M059J (cell line): ENCODE results near the gene GSG1. TPM values are rescaled to one million over a fixed set of nuclear protein-coding genes. Genes with fewer than 3 reads are reported as not detected.

Source experiments
- DNase-seq: peaks from one replicate; pipeline ENCODE4 v3.0.0-alpha.2; 2012; ENCODE audit warnings: low read depth
- total RNA-seq: library from RNA; depleted of rRNA; stranded (reverse); fragments of >200 nt; shearing (Covaris generic); gene quantifications from 2 replicates; pipeline ENCODE4 v1.2.3, GENCODE V29; 2014

The GSG1 gene
- total RNA-seq, 1 experiment from 2014 or later: not detected

DNA sequence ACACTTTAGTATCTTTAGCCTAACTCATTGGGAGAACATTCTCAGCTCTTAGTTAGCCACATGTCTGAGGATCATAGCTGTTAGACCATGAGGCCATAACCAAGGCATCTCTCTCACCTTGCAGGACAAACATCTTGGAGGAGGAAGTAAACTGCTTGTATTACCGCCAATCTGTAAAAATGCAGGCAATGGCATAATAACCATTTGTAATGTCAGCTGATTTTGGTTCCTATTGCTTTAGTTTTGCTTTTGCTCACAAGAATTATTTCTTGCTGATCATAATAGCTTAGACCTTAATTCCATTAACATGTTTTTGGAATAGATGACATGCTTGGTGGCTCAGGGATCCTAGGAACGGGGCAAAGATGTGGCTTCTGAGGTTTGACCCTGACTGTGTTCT, 16.4 kb upstream of the GSG1 start:
- DNase-seq: no peak

DNA sequence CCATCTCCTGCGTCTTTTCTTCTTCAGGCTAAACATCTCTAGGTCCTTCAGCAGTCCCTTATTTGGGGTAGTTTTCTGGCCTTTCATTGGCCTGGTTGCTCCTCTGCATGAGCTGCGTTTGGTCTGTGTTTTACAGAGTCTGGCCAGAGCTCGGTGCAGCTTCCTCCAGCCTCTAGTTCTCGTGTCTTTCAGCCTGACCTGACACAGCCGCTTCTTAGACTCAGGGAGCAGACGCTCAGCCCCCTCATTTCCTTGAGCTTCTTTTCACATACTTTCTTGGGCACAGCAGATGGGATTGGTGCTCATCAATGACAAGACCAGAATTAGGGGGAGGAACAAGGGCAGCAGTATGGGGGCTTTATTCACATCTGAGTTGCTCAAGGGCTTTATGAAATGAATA, 13.6 kb upstream of the GSG1 start:
- DNase-seq: no peak

- DNase-seq: no peak
These were observed 12.8 kb upstream of the GSG1 start for GRCh38 chr12:13116259-13116658.

DNA sequence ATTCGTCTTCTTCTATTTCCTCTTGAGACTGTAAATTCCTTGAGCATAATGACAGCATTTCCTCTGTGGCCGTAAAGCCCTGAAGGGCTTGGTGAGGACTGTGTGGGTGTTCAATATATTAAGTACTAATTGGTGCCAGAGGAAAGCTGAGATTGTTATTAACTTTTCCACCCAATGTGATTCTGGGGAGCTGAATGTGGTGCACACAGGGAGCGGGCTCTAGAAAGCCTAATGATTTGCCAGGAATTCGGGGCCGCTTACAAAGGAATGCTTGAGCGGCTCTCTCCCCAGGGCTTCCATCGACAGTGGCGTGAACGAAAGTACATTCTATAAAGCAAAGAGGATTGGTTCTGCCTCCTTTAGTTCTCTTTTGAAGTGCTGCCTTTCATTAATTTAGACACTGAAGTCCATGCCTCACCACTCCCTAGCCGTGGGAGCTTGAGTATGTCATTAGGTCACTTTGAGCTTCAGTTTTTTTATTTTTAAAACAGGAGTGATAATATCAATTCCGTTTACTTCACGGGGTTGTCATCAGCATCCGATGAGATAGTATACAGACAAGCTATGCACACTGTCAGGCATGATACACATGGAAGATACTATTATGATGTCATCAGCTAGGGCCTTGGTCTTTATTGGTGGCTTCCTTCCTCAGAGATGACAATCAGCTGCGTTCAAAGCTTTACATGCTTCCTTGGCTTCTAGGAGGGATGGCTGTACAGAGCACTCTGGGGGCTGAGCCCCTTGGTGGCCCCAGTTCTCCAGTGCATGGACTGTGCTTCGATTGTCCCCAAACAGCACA, 11.0 kb upstream of the GSG1 start:
- DNase-seq: no peak

- no peak for DNase-seq
These were observed 9.5 kb upstream of the GSG1 start for GRCh38 chr12:13112968-13113367.

GRCh38 chr12:13106666-13107065, 3.2 kb upstream of the GSG1 start:
- DNase-seq: no peak

- no peak for DNase-seq
These were observed 2.3 kb upstream of the GSG1 start for GRCh38 chr12:13105781-13106180.

- no peak for DNase-seq
These were observed 942 bp upstream of the GSG1 start for GRCh38 chr12:13104409-13104808.

DNA sequence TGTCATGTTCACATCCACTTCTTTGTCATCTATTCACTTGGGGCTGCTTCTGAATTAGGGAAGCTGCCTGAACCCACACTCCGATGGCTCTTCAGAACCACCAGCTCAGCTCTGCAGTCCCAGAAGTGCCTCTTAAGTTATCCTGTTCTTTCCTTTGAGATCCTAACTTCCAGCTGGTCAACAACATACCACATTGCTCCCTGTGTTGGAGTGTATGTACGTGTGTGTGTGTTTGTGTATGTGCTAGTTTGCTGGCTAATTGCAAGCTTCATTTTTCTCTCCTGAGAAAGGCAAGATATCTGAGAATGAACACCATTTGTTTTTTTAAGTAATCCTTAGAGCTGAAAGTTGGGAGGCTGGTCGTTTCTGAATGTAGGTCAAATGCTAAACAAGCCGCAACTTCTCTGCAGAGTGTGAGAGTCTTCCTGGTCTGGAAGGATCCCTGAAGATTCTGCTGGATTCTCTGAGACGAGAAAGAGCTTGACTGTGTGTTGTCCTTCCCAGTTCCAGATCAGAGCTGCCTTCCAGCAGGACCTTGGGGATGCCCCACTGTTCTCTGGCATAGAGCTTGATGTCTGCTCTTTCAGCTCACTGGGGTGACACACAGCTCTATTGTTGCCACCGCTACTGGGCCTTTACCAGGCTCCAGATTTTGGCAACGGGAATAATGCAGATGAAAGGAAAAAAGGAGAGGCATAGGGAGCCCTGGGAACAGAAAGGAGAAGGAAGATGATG, 839 bp downstream of the GSG1 start:
- no peak for DNase-seq

GRCh38 chr12:13101821-13102375, 1.6 kb downstream of the GSG1 start:
- peak; percentile 87 for DNase-seq

DNA sequence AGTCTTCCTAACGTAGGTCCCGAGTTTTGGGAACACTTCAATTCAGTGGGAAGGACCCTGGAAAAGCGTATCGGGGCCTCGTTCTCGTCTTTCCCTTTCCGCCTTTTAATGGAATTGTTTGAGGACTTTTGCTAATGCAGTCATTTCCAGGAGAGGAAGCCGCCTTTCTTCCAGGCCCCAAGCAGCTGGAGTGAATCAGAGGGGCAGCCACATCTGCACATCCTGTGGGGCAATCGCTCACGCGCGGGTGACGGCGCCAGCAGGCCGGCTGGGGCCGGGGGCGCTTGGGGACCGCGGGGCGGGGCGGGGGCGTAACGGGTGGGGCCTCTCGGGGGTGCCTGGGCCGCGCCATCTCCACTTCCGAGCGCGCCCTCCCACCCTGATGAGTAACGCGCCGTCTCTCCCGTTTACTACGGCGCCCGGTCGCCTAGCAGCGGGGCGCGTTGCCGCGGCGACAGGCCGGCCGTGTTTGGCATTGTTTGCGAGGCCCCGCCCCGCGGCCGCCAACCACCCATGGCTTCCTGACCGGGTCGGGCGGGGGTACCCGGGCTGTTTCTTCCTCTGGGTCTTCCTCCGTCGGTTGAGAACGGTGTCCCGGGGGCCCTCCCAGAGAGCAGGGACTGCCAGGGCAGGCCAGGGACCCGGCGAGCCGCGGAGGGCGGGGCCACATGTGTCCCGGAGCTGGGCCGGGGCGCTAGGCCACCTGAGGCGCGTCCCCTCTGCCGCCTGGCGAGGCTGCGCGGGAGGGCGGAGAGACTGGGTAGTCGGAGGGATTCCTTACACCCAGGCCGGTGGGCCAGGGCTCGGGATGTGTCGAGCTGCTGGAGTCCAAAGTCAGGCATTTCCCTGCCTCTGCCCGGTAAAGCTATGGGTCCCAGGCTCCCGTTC, 2.3 kb downstream of the GSG1 start:
- DNase-seq: peak; percentile 95

GRCh38 chr12:13100605-13100881, 2.9 kb downstream of the GSG1 start:
- DNase-seq: no peak

- peak; percentile 9 for DNase-seq
These were observed 3.4 kb downstream of the GSG1 start for GRCh38 chr12:13099844-13100604.

GRCh38 chr12:13099066-13099843, 4.2 kb downstream of the GSG1 start:
- peak; percentile 45 for DNase-seq

DNA sequence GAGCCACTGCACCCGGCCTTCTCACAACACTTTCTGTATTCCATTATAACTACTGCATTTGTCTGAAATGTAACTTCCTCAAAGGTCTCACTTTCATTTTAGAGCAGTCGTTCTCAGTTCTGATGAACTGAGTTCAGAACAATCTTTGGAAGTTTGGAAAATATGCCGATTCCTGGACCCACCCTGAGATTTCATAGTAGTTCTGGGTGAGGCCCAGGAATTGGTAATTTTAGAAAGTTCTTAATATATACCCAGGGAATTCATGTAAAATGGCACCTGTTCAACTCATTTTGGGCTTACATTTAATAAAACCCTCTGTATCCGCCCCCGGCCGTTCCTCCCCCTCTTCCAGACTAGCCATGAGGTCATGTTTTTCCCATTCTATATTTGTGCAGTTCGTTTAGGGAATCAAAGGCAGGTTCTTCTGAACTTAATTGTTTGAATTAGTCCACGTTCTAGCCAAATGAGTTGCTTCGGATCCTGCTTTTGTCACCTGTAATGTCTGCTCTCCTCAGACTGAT, 5.9 kb downstream of the GSG1 start:
- no peak for DNase-seq

DNA sequence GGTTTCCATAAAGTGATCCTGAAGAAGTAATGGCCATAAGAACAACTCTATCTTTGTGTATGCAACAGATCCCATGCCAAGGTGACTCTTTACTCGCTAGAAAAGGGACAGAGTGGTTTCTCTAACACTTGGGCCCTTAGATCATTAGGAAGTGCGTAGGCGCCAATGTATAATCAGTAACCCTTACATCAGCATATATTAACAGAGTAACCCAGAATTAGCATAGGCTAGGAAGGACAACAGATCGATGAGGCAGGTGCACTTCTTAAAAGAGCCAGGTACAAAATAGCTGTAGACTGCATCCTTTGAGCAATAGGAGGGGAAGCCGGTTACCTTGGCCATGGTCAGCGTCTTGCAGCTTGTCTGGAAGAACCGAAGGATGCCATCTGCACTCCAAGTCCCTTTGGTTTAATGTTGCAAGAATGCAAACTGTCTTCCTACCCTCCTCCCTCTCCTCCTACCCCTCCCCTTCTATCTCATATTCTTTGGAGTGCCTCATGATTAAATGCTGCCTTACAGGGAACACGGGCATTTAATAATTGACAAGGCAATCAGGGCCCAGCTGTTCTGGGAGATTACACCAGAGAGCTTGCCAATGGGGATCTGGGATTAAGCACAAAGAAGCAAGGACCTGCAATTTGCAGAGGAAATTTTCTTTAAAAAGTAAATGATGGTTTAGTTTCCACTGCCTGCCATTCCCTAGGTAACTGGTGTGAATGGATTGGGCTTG, 8.0 kb downstream of the GSG1 start:
- DNase-seq: no peak

DNA sequence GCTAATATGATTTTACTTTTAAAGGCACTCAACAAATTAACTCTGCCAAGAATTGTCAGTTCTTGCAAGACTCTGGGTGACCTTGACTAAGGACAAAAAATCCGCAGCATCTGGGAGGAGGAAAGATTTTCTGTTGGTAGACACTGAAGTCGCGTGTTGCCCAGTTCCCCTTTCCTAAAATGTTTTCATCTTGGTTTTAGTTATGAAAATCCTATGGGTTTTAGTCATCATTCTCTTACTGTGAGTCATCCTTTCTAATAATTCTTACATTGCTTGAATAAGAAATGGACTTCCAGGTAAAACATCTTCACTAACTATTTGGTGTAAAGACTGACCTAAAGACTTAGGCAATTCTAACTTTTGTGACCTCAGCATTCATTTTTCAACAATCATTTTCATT, 9.1 kb downstream of the GSG1 start:
- peak; percentile 75 for DNase-seq

GRCh38 chr12:13093848-13094220, 9.6 kb downstream of the GSG1 start:
- peak; percentile 38 for DNase-seq

- DNase-seq: peak; percentile 58
These were observed 10.1 kb downstream of the GSG1 start for GRCh38 chr12:13093191-13093847.
